GM10266 (cell line): ENCODE results near the gene CYP26B1.

Experiments used
- DNase-seq: peaks from one replicate; pipeline ENCODE4 v3.0.0; 2012; ENCODE audit errors: extremely low spot score
- CTCF ChIP-seq: IDR thresholded peaks from 2 replicates; pipeline ENCODE4 v1.5.1; 2012; ENCODE audit warnings: mild to moderate bottlenecking, low read depth; ENCODE audit not compliant: control insufficient read depth, insufficient read depth; ENCODE audit errors: missing control alignments

Gene CYP26B1

GRCh38 chr2:72182547-72182946 is 34.9 kb upstream of the CYP26B1 start:
- DNase-seq, result no peak
- TF ChIP-seq CTCF, result no peak

GRCh38 chr2:72181616-72182015 is 34.0 kb upstream of the CYP26B1 start:
- DNase-seq, result no peak

GRCh38 chr2:72180351-72180750 is 32.7 kb upstream of the CYP26B1 start:
- no peak for DNase-seq
- TF ChIP-seq CTCF, result no peak

More at GRCh38 chr2:72181616-72182015, 34.0 kb upstream of the CYP26B1 start:
- no peak for TF ChIP-seq CTCF

GRCh38 chr2:72178551-72178950 is 30.9 kb upstream of the CYP26B1 start:
- DNase-seq, result no peak
- TF ChIP-seq CTCF, result no peak

GRCh38 chr2:72176281-72176680 is 28.6 kb upstream of the CYP26B1 start:
- no peak for TF ChIP-seq CTCF

GRCh38 chr2:72175636-72176035 is 28.0 kb upstream of the CYP26B1 start:
- DNase-seq, result no peak
- no peak for TF ChIP-seq CTCF

More at GRCh38 chr2:72176281-72176680, 28.6 kb upstream of the CYP26B1 start:
- DNase-seq, result no peak

- no peak for DNase-seq
- TF ChIP-seq CTCF, result no peak
These were observed 26.1 kb upstream of the CYP26B1 start for GRCh38 chr2:72173640-72174321.
